SH-SY5Y (cell line): ENCODE results near the gene STAMBP.

Experiments
- GATA2 ChIP-seq: IDR thresholded peaks from 2 replicates; pipeline ENCODE4 v1.6.1; 2011; ENCODE audit warnings: mild to moderate bottlenecking, low read depth, low read length
- GATA3 ChIP-seq: IDR thresholded peaks from 2 replicates; pipeline ENCODE4 v1.6.1; 2011; ENCODE audit warnings: low read depth, mild to moderate bottlenecking, low read length, moderate library complexity

GRCh38 chr2:73822276-73822675 lies 6.5 kb upstream of the STAMBP start:
- TF ChIP-seq GATA2 (no peak), GATA3 (no peak)
